C4-2B (cell line): ENCODE data around the gene JAK2.

Source experiments
- CTCF ChIP-seq: fragments of 450-650 bp; conservative IDR thresholded peaks from 2 replicates; pipeline ENCODE4 v1.5.1; 2017; ENCODE audit warnings: mild to moderate bottlenecking
- ZFX ChIP-seq: fragments of 450-650 bp; IDR thresholded peaks from 2 replicates; pipeline ENCODE4 v1.6.1; 2017

GRCh38 chr9:4943346-4943745 is 41.7 kb upstream of the JAK2 start:
- no peak for TF ChIP-seq CTCF
- TF ChIP-seq ZFX: no peak
